ENCODE data around the gene NEURL1.

DNA sequence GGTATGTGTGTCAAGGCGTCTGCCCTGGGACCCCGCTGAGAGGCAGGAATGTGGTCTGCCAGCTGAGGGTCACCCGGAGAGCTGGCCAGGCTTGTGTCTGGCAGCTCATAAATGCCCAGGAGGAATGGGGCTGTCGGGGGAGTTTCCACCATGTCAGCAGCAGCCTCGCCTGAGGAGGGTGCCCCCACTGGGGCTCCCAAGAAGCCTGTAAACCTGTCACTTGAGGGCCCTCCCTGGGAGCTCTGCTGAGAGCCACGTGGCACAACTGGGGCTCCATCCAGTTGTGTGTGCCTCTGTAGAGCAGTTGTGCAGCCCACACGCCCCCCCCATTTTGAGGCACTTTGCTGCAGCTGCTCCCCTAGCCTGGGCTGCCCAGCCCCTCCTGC is 70.6 kb downstream of the NEURL1 start:
- TF ChIP-seq, protein P1, sequence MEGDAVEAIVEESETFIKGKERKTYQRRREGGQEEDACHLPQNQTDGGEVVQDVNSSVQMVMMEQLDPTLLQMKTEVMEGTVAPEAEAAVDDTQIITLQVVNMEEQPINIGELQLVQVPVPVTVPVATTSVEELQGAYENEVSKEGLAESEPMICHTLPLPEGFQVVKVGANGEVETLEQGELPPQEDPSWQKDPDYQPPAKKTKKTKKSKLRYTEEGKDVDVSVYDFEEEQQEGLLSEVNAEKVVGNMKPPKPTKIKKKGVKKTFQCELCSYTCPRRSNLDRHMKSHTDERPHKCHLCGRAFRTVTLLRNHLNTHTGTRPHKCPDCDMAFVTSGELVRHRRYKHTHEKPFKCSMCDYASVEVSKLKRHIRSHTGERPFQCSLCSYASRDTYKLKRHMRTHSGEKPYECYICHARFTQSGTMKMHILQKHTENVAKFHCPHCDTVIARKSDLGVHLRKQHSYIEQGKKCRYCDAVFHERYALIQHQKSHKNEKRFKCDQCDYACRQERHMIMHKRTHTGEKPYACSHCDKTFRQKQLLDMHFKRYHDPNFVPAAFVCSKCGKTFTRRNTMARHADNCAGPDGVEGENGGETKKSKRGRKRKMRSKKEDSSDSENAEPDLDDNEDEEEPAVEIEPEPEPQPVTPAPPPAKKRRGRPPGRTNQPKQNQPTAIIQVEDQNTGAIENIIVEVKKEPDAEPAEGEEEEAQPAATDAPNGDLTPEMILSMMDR (IDR thresholded peaks at IDR 0.05): no peak
- no peak for TF ChIP-seq POLR2AphosphoS5 (IDR thresholded peaks at IDR 0.05)

Measured in stomach (tissue), 4 donors.